HEK293T (cell line): ENCODE measurements around the gene RHCE.
"Not testable (repeated sequence)": the region's sequence is repeated elsewhere in the genome, so short reads cannot be mapped to it uniquely, and the experiment has no call there.

Experiments
- BHLHE40 ChIP-seq: fragments of 450-650 bp; IDR thresholded peaks from 2 replicates; pipeline ENCODE4 v1.6.1; 2016; ENCODE audit warnings: mild to moderate bottlenecking, moderate library complexity, borderline replicate concordance
- CTBP1 ChIP-seq: fragments of 450-650 bp; IDR thresholded peaks from 2 replicates; pipeline ENCODE4 v1.6.1; 2016; ENCODE audit warnings: borderline replicate concordance
- ELF4 ChIP-seq: fragments of 450-650 bp; IDR thresholded peaks from 2 replicates; pipeline ENCODE4 v1.6.1; 2017; ENCODE audit warnings: antibody characterized with exemption
- FOXM1 ChIP-seq: fragments of 450-650 bp; IDR thresholded peaks from 2 replicates; pipeline ENCODE4 v1.6.1; 2017; ENCODE audit warnings: mild to moderate bottlenecking, borderline replicate concordance
- HDGF ChIP-seq: fragments of 450-650 bp; IDR thresholded peaks from 2 replicates; pipeline ENCODE4 v1.6.1; 2017; ENCODE audit warnings: antibody characterized with exemption, borderline replicate concordance
- L3MBTL2 ChIP-seq: fragments of 450-650 bp; conservative IDR thresholded peaks from 2 replicates; pipeline ENCODE4 v1.6.1; 2016; ENCODE audit warnings: mild to moderate bottlenecking
- SP1 ChIP-seq: fragments of 450-650 bp; IDR thresholded peaks from 2 replicates; pipeline ENCODE4 v1.6.1; 2017
- SUZ12 ChIP-seq: fragments of 450-650 bp; IDR thresholded peaks from 2 replicates; pipeline ENCODE4 v1.6.1; 2016; ENCODE audit warnings: mild to moderate bottlenecking
- TARDBP ChIP-seq: fragments of 450-650 bp; IDR thresholded peaks from 2 replicates; pipeline ENCODE4 v1.6.1; 2016
- ZNF384 ChIP-seq: fragments of 450-650 bp; IDR thresholded peaks from 2 replicates; pipeline ENCODE4 v1.6.1; 2016
- TF ChIP-seq, protein P1 (sequence below): fragments of 450-650 bp; IDR thresholded peaks from 2 replicates; pipeline ENCODE4 v1.6.1; 2016

DNA sequence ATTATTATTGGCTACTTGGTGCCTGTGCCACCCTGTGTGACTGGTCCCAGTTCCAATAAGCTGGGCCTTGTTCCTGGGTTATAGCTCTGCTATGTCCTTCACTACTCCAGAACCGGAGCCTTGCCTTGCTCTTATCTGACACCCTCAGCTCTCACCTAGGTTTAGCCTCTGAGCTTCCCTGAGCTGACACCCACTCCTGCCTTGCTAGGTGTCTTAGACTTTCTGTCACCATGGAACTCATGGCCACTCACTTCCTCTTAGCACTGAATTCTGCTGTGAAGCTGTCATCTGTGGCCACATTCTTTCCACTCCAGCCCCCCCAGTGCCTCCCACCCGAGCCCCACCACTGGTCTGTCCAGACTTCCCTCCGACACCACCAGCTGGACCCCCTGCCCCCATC lies 30.9 kb downstream of the RHCE start:
- not testable (repeated sequence) for TF ChIP-seq ELF4, CTBP1, BHLHE40, SP1, FOXM1, TARDBP, HDGF, L3MBTL2, SUZ12, ZNF384
- TF ChIP-seq, protein P1, sequence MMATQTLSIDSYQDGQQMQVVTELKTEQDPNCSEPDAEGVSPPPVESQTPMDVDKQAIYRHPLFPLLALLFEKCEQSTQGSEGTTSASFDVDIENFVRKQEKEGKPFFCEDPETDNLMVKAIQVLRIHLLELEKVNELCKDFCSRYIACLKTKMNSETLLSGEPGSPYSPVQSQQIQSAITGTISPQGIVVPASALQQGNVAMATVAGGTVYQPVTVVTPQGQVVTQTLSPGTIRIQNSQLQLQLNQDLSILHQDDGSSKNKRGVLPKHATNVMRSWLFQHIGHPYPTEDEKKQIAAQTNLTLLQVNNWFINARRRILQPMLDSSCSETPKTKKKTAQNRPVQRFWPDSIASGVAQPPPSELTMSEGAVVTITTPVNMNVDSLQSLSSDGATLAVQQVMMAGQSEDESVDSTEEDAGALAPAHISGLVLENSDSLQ = not testable (repeated sequence)
